SK-N-SH (cell line): ENCODE results near the gene GALNT17. TPM values are rescaled to one million over a fixed set of nuclear protein-coding genes. Genes with fewer than 3 reads are reported as not detected.

Experiments used
- CTCF ChIA-PET: fragments of 300-600, 350-600 bp; formaldehyde crosslinking; extraction: SDS; loops from one replicate; lab custom pipeline; 2021; lab: Yijun Ruan, JAX
- POLR2A ChIA-PET: fragments of 350-600 bp; sonication (Branson Sonifier 250); formaldehyde crosslinking; extraction: SDS; loops from one replicate; lab custom pipeline; 2020; ENCODE audit warnings: antibody characterized with exemption, inconsistent platforms; lab: Yijun Ruan, JAX
- DNase-seq: peaks from one replicate; pipeline ENCODE4 v3.0.0; 2012
- H2AFZ ChIP-seq: fragments of 200-600 bp; sonication (generic); 2 replicates; pipeline ENCODE4 v1.8.1; 2016; ENCODE audit warnings: antibody characterized with exemption, mild to moderate bottlenecking, low read depth
- H3F3A ChIP-seq: fragments of 200-600 bp; sonication (generic); replicated peaks from 2 replicates; pipeline ENCODE3; 2016; ENCODE audit warnings: antibody characterized with exemption, mild to moderate bottlenecking; ENCODE audit not compliant: insufficient read depth
- H3K27ac ChIP-seq, 2 experiments: fragments of 200-500 bp in 1 of 2; fragments of 200-600 bp in 1 of 2; sonication (Bioruptor generic) in 1 of 2; sonication (generic), shearing (Covaris generic) in 1 of 2; 2 replicates each; pipeline versions ENCODE4 v1.5.1 to v1.6.1; 2014 to 2016; ENCODE audit warnings: low read depth in 2 of 2, inconsistent platforms in 1 of 2, low read length in 1 of 2, mild to moderate bottlenecking in 1 of 2, mixed read lengths in 1 of 2
- H3K27me3 ChIP-seq: fragments of 200-600 bp; sonication (generic), shearing (Covaris generic); 2 replicates; pipeline ENCODE4 v1.6.1; 2016; ENCODE audit warnings: mixed run types; ENCODE audit not compliant: insufficient read depth
- H3K36me3 ChIP-seq, 2 experiments: fragments of 200-500 bp in 1 of 2; fragments of 200-600 bp in 1 of 2; sonication (Bioruptor generic) in 1 of 2; sonication (generic) in 1 of 2; replicated peaks in 1 of 2; 2 replicates each; pipeline versions ENCODE3 to v1.5.1; 2014 to 2016; ENCODE audit warnings: low read length in 1 of 2, mild to moderate bottlenecking in 1 of 2; ENCODE audit not compliant: insufficient read depth in 2 of 2, control insufficient read depth in 1 of 2
- H3K4me1 ChIP-seq, 2 experiments: fragments of 200-500 bp in 1 of 2; fragments of 200-600 bp in 1 of 2; sonication (Bioruptor generic) in 1 of 2; sonication (generic), shearing (Covaris generic) in 1 of 2; 2 replicates each; pipeline versions ENCODE4 v1.5.1 to v1.6.1; 2014 to 2016; ENCODE audit warnings: low read depth in 1 of 2, low read length in 1 of 2, mixed run types in 1 of 2; ENCODE audit not compliant: insufficient read depth in 2 of 2, control insufficient read depth in 1 of 2
- H3K4me2 ChIP-seq: fragments of 200-600 bp; sonication (generic), shearing (Covaris generic); 2 replicates; pipeline ENCODE4 v1.6.1; 2017; ENCODE audit warnings: mixed run types
- H3K4me3 ChIP-seq, 2 experiments: fragments of 200-500 bp in 1 of 2; fragments of 200-600 bp in 1 of 2; sonication (Bioruptor generic) in 1 of 2; sonication (generic), shearing (Covaris generic) in 1 of 2; 2 replicates each; pipeline versions ENCODE4 v1.5.1 to v1.8.1; 2014 to 2016; ENCODE audit warnings: low read depth in 2 of 2, inconsistent platforms in 1 of 2, low read length in 1 of 2, mild to moderate bottlenecking in 1 of 2, mixed read lengths in 1 of 2, moderate library complexity in 1 of 2
- H3K79me2 ChIP-seq: fragments of 200-600 bp; sonication (generic); 2 replicates; pipeline ENCODE4 v1.8.1; 2017; ENCODE audit warnings: mild to moderate bottlenecking; ENCODE audit not compliant: insufficient read depth
- H3K9ac ChIP-seq: fragments of 200-600 bp; sonication (generic); 2 replicates; pipeline ENCODE4 v1.6.1; 2017; ENCODE audit warnings: mixed run types
- H3K9me2 ChIP-seq: fragments of 200-600 bp; sonication (generic); 2 replicates; pipeline ENCODE4 v1.6.1; 2017; ENCODE audit warnings: mixed run types
- H3K9me3 ChIP-seq: fragments of 200-600 bp; sonication (generic); 2 replicates; pipeline ENCODE4 v1.6.1; 2017; ENCODE audit warnings: mixed run types, mild to moderate bottlenecking, moderate library complexity
- H4K20me1 ChIP-seq: fragments of 200-600 bp; sonication (generic); 2 replicates; pipeline ENCODE4 v1.6.1; 2017; ENCODE audit warnings: mild to moderate bottlenecking, mixed run types; ENCODE audit not compliant: insufficient read depth
- EZH2phosphoT487 ChIP-seq: fragments of 200-600 bp; sonication (generic); IDR thresholded peaks from 2 replicates; pipeline ENCODE4 v1.6.1; 2017; ENCODE audit warnings: low read depth, mixed run types, mild to moderate bottlenecking, antibody characterized with exemption, moderate library complexity, borderline replicate concordance
- FOSL2 ChIP-seq: IDR thresholded peaks from 2 replicates; pipeline ENCODE4 v1.4.0; 2012; ENCODE audit warnings: low read depth, mild to moderate bottlenecking, moderate library complexity, borderline replicate concordance
- FOXM1 ChIP-seq: IDR thresholded peaks from 2 replicates; pipeline ENCODE4 v1.4.0; 2012; ENCODE audit warnings: low read depth, mild to moderate bottlenecking
- GABPA ChIP-seq: IDR thresholded peaks from 2 replicates; pipeline ENCODE4 v1.4.0; 2012; ENCODE audit warnings: low read depth, mild to moderate bottlenecking
- MAX ChIP-seq: IDR thresholded peaks from 2 replicates; pipeline ENCODE4 v1.4.0; 2012; ENCODE audit warnings: low read depth
- MEF2A ChIP-seq: IDR thresholded peaks from 2 replicates; pipeline ENCODE4 v1.4.0; 2012; ENCODE audit warnings: low read depth, borderline replicate concordance
- MXI1 ChIP-seq: IDR thresholded peaks from 2 replicates; pipeline ENCODE4 v1.6.1; 2012; ENCODE audit warnings: mild to moderate bottlenecking, low read depth, low read length, improper control_type of control experiment
- PBX3 ChIP-seq: IDR thresholded peaks from 2 replicates; pipeline ENCODE4; 2012
- POLR2AphosphoS5 ChIP-seq: IDR thresholded peaks from 2 replicates; pipeline ENCODE4 v1.6.1; 2012; ENCODE audit warnings: low read depth, low read length
- RCOR1 ChIP-seq: fragments of 150-350 bp; IDR thresholded peaks from 2 replicates; pipeline ENCODE4 v1.6.1; 2017; ENCODE audit warnings: antibody characterized with exemption, low read length
- TCF12 ChIP-seq: IDR thresholded peaks from 2 replicates; pipeline ENCODE4 v1.4.0; 2012
- TEAD4 ChIP-seq: IDR thresholded peaks from 2 replicates; pipeline ENCODE4 v1.4.0; 2012; ENCODE audit warnings: mild to moderate bottlenecking, borderline replicate concordance; ENCODE audit not compliant: insufficient read depth
- USF2 ChIP-seq: fragments of 150-350 bp; IDR thresholded peaks from 2 replicates; pipeline ENCODE4 v1.6.1; 2017; ENCODE audit warnings: antibody characterized with exemption, low read length, low read depth, borderline replicate concordance
- WGBS: methylation state at CpG from one replicate; pipeline ENCODE4 v1.1.6; 2017; ENCODE audit warnings: low lambda C conversion rate; 5-methylcytosine and 5-hydroxymethylcytosine counted together
- polyA plus RNA-seq, 3 experiments: library from polyadenylated mRNA; depleted of rRNA; stranded (reverse); fragments of >200 nt; gene quantifications; 2 replicates each; pipeline ENCODE4 v1.2.3, GENCODE V29; 2012
- TF ChIP-seq, protein P1 (sequence below): fragments of 200-600 bp; sonication (generic); IDR thresholded peaks from 2 replicates; pipeline ENCODE4 v1.6.1; 2017; ENCODE audit warnings: antibody characterized with exemption, mild to moderate bottlenecking, moderate library complexity
- TF ChIP-seq, protein P2 (sequence below): fragments of 150-350 bp; IDR thresholded peaks from 2 replicates; pipeline ENCODE4 v1.6.1; 2016; ENCODE audit warnings: mild to moderate bottlenecking, low read depth, low read length
- TF ChIP-seq, protein P3 (sequence below): IDR thresholded peaks from 2 replicates; pipeline ENCODE4 v1.6.1; 2012; ENCODE audit warnings: mild to moderate bottlenecking, low read depth, low read length, moderate library complexity

The GALNT17 gene
- polyA plus RNA-seq, 1 of the 3 experiments (the other 2 are of a cell fraction), result not detected

DNA sequence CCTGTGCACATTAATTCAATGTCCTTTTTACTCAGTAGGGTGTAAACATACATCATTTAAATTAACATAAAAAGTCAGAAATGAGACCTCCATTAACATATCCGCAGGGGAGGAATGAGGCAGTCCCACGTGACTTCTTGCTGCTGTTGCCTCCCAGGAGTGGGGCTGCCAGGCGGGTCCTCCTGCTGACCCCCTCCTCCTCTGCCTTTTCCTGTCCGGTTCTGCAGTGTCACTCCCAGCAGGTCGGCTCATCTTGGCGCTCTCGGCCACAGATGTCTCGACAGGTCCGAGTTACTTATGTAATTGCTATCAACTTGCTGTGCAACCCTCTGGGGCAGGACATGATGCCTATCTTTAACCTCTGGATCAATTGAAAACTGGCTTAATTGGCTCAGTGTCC, 329.6 kb downstream of the GALNT17 start:
- CTCF ChIA-PET, result no interaction called here
- H3K36me3 ChIP-seq, result no peaks in the 10 kb centered on the region
- 13% methylated on average over 9 of the region's 9 CpGs for WGBS
- no peak overlapping the region for H2AFZ ChIP-seq
- H3K4me3 ChIP-seq, result no peak overlapping the region
- no peak overlapping the region for H3K9ac ChIP-seq
- POLR2A ChIA-PET, result no interaction called here
- H3K27me3 ChIP-seq, result no peaks in the 10 kb centered on the region
- H4K20me1 ChIP-seq, result no peaks in the 10 kb centered on the region
- H3K79me2 ChIP-seq, result no peaks in the 10 kb centered on the region
- H3K4me1 ChIP-seq, result no peaks in the 10 kb centered on the region
- H3F3A ChIP-seq, result no peaks in the 10 kb centered on the region
- H3K4me2 ChIP-seq, result no peak overlapping the region
- no peak for DNase-seq
- H3K9me2 ChIP-seq, result no peaks in the 10 kb centered on the region
- no peak overlapping the region for H3K27ac ChIP-seq
- no peaks in the 10 kb centered on the region for H3K9me3 ChIP-seq
- TF ChIP-seq POLR2AphosphoS5, result no peak
- no peak for TF ChIP-seq GABPA
- no peak for TF ChIP-seq TEAD4

DNA sequence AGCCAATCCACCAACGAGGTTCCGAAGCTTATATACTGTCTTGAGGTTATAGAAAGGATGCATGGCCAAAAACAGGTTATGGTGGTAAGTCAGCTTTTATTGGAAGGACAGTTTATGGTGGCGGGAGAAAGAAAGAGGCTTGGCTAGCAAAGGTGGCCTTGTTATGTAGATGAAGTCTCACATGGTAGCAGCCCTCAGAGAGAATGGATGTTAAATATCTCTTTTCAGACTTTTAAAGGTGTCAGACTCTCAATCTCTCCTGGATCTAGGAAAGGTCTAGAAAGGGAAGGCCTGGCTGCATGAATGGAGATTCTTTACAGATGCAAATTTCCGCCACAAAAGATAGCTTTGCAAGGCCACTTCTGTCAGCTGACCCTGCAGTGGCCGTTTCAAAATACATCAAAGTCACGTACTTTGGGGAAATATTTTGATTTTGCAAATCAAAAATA, 333.8 kb downstream of the GALNT17 start:
- H3K36me3 ChIP-seq, result no peaks in the 10 kb centered on the region
- H3K79me2 ChIP-seq, result no peaks in the 10 kb centered on the region
- no peaks in the 10 kb centered on the region for H3K27me3 ChIP-seq
- no peak for DNase-seq
- no peaks in the 10 kb centered on the region for H3K9me3 ChIP-seq
- H3K4me1 ChIP-seq, result no peaks in the 10 kb centered on the region
- no peak for TF ChIP-seq FOXM1
- TF ChIP-seq FOSL2, result no peak
- no peak for TF ChIP-seq RCOR1
- TF ChIP-seq, protein P1, sequence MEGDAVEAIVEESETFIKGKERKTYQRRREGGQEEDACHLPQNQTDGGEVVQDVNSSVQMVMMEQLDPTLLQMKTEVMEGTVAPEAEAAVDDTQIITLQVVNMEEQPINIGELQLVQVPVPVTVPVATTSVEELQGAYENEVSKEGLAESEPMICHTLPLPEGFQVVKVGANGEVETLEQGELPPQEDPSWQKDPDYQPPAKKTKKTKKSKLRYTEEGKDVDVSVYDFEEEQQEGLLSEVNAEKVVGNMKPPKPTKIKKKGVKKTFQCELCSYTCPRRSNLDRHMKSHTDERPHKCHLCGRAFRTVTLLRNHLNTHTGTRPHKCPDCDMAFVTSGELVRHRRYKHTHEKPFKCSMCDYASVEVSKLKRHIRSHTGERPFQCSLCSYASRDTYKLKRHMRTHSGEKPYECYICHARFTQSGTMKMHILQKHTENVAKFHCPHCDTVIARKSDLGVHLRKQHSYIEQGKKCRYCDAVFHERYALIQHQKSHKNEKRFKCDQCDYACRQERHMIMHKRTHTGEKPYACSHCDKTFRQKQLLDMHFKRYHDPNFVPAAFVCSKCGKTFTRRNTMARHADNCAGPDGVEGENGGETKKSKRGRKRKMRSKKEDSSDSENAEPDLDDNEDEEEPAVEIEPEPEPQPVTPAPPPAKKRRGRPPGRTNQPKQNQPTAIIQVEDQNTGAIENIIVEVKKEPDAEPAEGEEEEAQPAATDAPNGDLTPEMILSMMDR, result no peak
- no peak for TF ChIP-seq TCF12
- no peak for TF ChIP-seq USF2
- TF ChIP-seq EZH2phosphoT487, result no peak
- TF ChIP-seq, protein P2, sequence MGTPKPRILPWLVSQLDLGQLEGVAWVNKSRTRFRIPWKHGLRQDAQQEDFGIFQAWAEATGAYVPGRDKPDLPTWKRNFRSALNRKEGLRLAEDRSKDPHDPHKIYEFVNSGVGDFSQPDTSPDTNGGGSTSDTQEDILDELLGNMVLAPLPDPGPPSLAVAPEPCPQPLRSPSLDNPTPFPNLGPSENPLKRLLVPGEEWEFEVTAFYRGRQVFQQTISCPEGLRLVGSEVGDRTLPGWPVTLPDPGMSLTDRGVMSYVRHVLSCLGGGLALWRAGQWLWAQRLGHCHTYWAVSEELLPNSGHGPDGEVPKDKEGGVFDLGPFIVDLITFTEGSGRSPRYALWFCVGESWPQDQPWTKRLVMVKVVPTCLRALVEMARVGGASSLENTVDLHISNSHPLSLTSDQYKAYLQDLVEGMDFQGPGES, result no peak
- TF ChIP-seq MXI1, result no peak
- no peak for TF ChIP-seq TEAD4
- TF ChIP-seq PBX3, result no peak
- TF ChIP-seq, protein P3, sequence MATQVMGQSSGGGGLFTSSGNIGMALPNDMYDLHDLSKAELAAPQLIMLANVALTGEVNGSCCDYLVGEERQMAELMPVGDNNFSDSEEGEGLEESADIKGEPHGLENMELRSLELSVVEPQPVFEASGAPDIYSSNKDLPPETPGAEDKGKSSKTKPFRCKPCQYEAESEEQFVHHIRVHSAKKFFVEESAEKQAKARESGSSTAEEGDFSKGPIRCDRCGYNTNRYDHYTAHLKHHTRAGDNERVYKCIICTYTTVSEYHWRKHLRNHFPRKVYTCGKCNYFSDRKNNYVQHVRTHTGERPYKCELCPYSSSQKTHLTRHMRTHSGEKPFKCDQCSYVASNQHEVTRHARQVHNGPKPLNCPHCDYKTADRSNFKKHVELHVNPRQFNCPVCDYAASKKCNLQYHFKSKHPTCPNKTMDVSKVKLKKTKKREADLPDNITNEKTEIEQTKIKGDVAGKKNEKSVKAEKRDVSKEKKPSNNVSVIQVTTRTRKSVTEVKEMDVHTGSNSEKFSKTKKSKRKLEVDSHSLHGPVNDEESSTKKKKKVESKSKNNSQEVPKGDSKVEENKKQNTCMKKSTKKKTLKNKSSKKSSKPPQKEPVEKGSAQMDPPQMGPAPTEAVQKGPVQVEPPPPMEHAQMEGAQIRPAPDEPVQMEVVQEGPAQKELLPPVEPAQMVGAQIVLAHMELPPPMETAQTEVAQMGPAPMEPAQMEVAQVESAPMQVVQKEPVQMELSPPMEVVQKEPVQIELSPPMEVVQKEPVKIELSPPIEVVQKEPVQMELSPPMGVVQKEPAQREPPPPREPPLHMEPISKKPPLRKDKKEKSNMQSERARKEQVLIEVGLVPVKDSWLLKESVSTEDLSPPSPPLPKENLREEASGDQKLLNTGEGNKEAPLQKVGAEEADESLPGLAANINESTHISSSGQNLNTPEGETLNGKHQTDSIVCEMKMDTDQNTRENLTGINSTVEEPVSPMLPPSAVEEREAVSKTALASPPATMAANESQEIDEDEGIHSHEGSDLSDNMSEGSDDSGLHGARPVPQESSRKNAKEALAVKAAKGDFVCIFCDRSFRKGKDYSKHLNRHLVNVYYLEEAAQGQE, result no peak
- no peak for TF ChIP-seq MAX
- no peak for TF ChIP-seq MEF2A
- no peaks in the 10 kb centered on the region for H3F3A ChIP-seq
- no peak overlapping the region for H2AFZ ChIP-seq
- ChIA-PET POLR2A (no interaction called here), CTCF (interaction anchor here (0.9 kb wide), 1 partner anchor 10 kb away, joined by 3 read pairs; no protein-coding TSS in a partner anchor)
- no peak overlapping the region for H3K4me3 ChIP-seq
- H3K9me2 ChIP-seq, result no peaks in the 10 kb centered on the region
- no peak overlapping the region for H3K9ac ChIP-seq
- 5% methylated on average over 6 of the region's 6 CpGs for WGBS
- H3K4me2 ChIP-seq, result no peak overlapping the region
- no peaks in the 10 kb centered on the region for H4K20me1 ChIP-seq
- H3K27ac ChIP-seq, result no peak overlapping the region
